HG02588 (cell line): Measurements from ENCODE around the gene GAREM1.
"Not testable (repeated sequence)": the region's sequence is repeated elsewhere in the genome, so short reads cannot be mapped to it uniquely, and the experiment has no call there.

Experiments
- ATAC-seq: cut with Tn5 transposase; IDR thresholded peaks from one replicate; pipeline ENCODE4 v1.9.1; 2021; ENCODE audit warnings: mild to moderate bottlenecking, moderate library complexity; ENCODE audit not compliant: unreplicated experiment

The GAREM1 gene

GRCh38 chr18:32296851-32297250 lies 173.8 kb downstream of the GAREM1 start:
- ATAC-seq = no peak

- no peak for ATAC-seq
Measured at GRCh38 chr18:32295604-32296003, 175.1 kb downstream of the GAREM1 start.

GRCh38 chr18:32293107-32293506 lies 177.6 kb downstream of the GAREM1 start:
- no peak for ATAC-seq

GRCh38 chr18:32291623-32292022 lies 179.1 kb downstream of the GAREM1 start:
- ATAC-seq = not testable (repeated sequence)

- ATAC-seq = no peak
Measured at GRCh38 chr18:32290810-32291209, 179.9 kb downstream of the GAREM1 start.

- no peak for ATAC-seq
Measured at GRCh38 chr18:32289483-32290075, 181.1 kb downstream of the GAREM1 start.

- ATAC-seq = no peak
Measured at GRCh38 chr18:32287873-32288272, 182.8 kb downstream of the GAREM1 start.

GRCh38 chr18:32287249-32287648 lies 183.4 kb downstream of the GAREM1 start:
- no peak for ATAC-seq

GRCh38 chr18:32286749-32287148 lies 183.9 kb downstream of the GAREM1 start:
- ATAC-seq = no peak

- no peak for ATAC-seq
Measured at GRCh38 chr18:32284284-32284683, 186.4 kb downstream of the GAREM1 start.

GRCh38 chr18:32280911-32281310 lies 189.8 kb downstream of the GAREM1 start:
- no peak for ATAC-seq

- no peak for ATAC-seq
Measured at GRCh38 chr18:32280188-32280783, 190.4 kb downstream of the GAREM1 start.

GRCh38 chr18:32278177-32278799 lies 192.4 kb downstream of the GAREM1 start:
- no peak for ATAC-seq

- no peak for ATAC-seq
Measured at GRCh38 chr18:32277549-32277948, 193.1 kb downstream of the GAREM1 start.

GRCh38 chr18:32276906-32277305 lies 193.8 kb downstream of the GAREM1 start:
- no peak for ATAC-seq

- ATAC-seq = no peak
Measured at GRCh38 chr18:32276256-32276655, 194.4 kb downstream of the GAREM1 start.

GRCh38 chr18:32275221-32275620 lies 195.5 kb downstream of the GAREM1 start:
- ATAC-seq = no peak

GRCh38 chr18:32274307-32274706 lies 196.4 kb downstream of the GAREM1 start:
- no peak for ATAC-seq

GRCh38 chr18:32271672-32272208 lies 198.9 kb downstream of the GAREM1 start:
- peak; percentile 60 for ATAC-seq

GRCh38 chr18:32270341-32270740 lies 200.3 kb downstream of the GAREM1 start:
- no peak for ATAC-seq

GRCh38 chr18:32267463-32267862 lies 203.2 kb downstream of the GAREM1 start:
- no peak for ATAC-seq

GRCh38 chr18:32264401-32264800 lies 206.3 kb downstream of the GAREM1 start:
- ATAC-seq = no peak
